Fibroblast of lung (primary cell): Measurements from ENCODE around the gene ASPN. TPM values are rescaled to one million over a fixed set of nuclear protein-coding genes. Genes with fewer than 3 reads are reported as not detected.
A peak's percentile ranks its signal among the peaks of the same experiment; 100 is the strongest.

ENCODE experiments used
- DNase-seq, 2 donors: peaks; one replicate each; pipeline versions ENCODE4 v3.0.0 to v3.0.0-alpha.2; 2010; ENCODE audit warnings: low read depth in 2 of 2
- H2AFZ ChIP-seq: 2 replicates; pipeline ENCODE4 v1.5.1; 2012; ENCODE audit warnings: low read length, control low read depth, inconsistent platforms
- H3K27ac ChIP-seq: 2 replicates; pipeline ENCODE4 v1.5.1; 2011; ENCODE audit warnings: low read length, control low read depth; ENCODE audit not compliant: insufficient read depth
- H3K27me3 ChIP-seq: 2 replicates; pipeline ENCODE4 v1.5.1; 2011; ENCODE audit warnings: mild to moderate bottlenecking, low read length; ENCODE audit not compliant: control insufficient read depth, insufficient read depth
- H3K36me3 ChIP-seq: 2 replicates; pipeline ENCODE4 v1.5.1; 2011; ENCODE audit warnings: low read length; ENCODE audit not compliant: control insufficient read depth, insufficient read depth
- H3K4me1 ChIP-seq: 2 replicates; pipeline ENCODE4 v1.5.1; 2011; ENCODE audit warnings: low read length; ENCODE audit not compliant: control insufficient read depth, insufficient read depth; ENCODE audit errors: extremely low read depth
- H3K4me2 ChIP-seq: 2 replicates; pipeline ENCODE4 v1.5.1; 2011; ENCODE audit warnings: low read length, control low read depth; ENCODE audit not compliant: insufficient read depth; ENCODE audit errors: extremely low read depth
- H3K4me3 ChIP-seq, 4 experiments: fragments of 200-600 bp in 1 of 4; sonication (generic) in 1 of 4; replicated peaks in 1 of 4; 2 replicates each; pipeline ENCODE4 v1.5.1; 2011 to 2016; ENCODE audit warnings: low read length in 4 of 4, low read depth in 3 of 4, mild to moderate bottlenecking in 3 of 4, control low read depth in 2 of 4, inconsistent platforms in 1 of 4, mixed read lengths in 1 of 4; ENCODE audit not compliant: insufficient read depth in 1 of 4; ENCODE audit errors: control extremely low read depth in 1 of 4
- H3K79me2 ChIP-seq: 2 replicates; pipeline ENCODE4 v1.5.1; 2012; ENCODE audit warnings: mild to moderate bottlenecking, low read length, inconsistent platforms; ENCODE audit not compliant: control insufficient read depth, insufficient read depth
- H3K9ac ChIP-seq: 2 replicates; pipeline ENCODE4 v1.5.1; 2011; ENCODE audit warnings: mild to moderate bottlenecking, low read length, control low read depth; ENCODE audit not compliant: insufficient read depth
- H3K9me3 ChIP-seq: 2 replicates; pipeline ENCODE4 v1.5.1; 2012; ENCODE audit warnings: low read depth, low read length; ENCODE audit not compliant: control insufficient read depth, insufficient read depth
- H4K20me1 ChIP-seq: 2 replicates; pipeline ENCODE4 v1.5.1; 2011; ENCODE audit warnings: low read length; ENCODE audit not compliant: control insufficient read depth, insufficient read depth; ENCODE audit errors: extremely low read depth
- EZH2 ChIP-seq: IDR thresholded peaks from 2 replicates; pipeline ENCODE4 v1.5.1; 2012; ENCODE audit warnings: low read length, control low read depth, mild to moderate bottlenecking; ENCODE audit errors: missing control alignments
- polyA plus RNA-seq, 2 donors: library from polyadenylated mRNA; depleted of rRNA in 1 of 2; stranded (reverse) in 1 of 2; unstranded in 1 of 2; fragments of >200 nt; gene quantifications; 2 replicates each; pipeline ENCODE4 v1.2.1, GENCODE V29; 2011 to 2012; ENCODE audit warnings: missing spikeins in 1 of 2
- total RNA-seq: library from RNA; depleted of rRNA; stranded (reverse); fragments of >200 nt; gene quantifications from 2 replicates; pipeline ENCODE4 v1.2.1, GENCODE V29; 2014
- TF ChIP-seq, protein P1 (sequence below), 2 donors: IDR thresholded peaks in 1 of 2; conservative IDR thresholded peaks in 1 of 2; 1 replicate in 1 of 2; 2 replicates in 1 of 2; pipeline ENCODE4 v1.5.1; 2011 to 2012; ENCODE audit warnings: low read length in 2 of 2, control low read depth in 1 of 2, inconsistent platforms in 1 of 2, low read depth in 1 of 2, mild to moderate bottlenecking in 1 of 2

Gene ASPN
- total and polyA plus RNA-seq, 2 donors (not counting 1 experiment from before 2014, with no cell fraction given) = 5.5 to 10.4 TPM

DNA sequence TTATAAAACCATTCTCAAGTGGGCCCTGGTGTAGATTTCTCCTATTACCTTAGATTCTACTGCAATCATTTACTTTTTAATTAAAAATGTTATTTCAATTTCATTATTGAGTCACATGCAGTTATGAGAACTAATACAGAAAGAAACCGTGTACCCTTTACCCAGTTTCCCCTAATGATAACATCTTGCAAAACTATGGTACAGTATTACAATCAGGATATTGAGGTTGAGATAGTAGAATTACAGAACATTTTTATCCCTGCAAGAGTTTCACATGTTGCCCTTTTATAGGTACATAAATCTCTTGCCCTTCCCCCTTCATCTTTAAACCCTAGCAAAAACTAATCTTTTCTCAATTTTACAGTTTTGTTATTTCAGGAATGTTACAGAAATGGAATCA is 47.0 kb downstream of the ASPN start:
- DNase-seq = no peak
- no peak overlapping the region for H2AFZ ChIP-seq
- no peaks in the 10 kb centered on the region for H3K27me3 ChIP-seq
- no peak overlapping the region for H3K4me3 ChIP-seq
- H4K20me1 ChIP-seq = no peaks in the 10 kb centered on the region
- H3K4me1 ChIP-seq = no peaks in the 10 kb centered on the region
- H3K9ac ChIP-seq = no peak overlapping the region
- TF ChIP-seq, protein P1, sequence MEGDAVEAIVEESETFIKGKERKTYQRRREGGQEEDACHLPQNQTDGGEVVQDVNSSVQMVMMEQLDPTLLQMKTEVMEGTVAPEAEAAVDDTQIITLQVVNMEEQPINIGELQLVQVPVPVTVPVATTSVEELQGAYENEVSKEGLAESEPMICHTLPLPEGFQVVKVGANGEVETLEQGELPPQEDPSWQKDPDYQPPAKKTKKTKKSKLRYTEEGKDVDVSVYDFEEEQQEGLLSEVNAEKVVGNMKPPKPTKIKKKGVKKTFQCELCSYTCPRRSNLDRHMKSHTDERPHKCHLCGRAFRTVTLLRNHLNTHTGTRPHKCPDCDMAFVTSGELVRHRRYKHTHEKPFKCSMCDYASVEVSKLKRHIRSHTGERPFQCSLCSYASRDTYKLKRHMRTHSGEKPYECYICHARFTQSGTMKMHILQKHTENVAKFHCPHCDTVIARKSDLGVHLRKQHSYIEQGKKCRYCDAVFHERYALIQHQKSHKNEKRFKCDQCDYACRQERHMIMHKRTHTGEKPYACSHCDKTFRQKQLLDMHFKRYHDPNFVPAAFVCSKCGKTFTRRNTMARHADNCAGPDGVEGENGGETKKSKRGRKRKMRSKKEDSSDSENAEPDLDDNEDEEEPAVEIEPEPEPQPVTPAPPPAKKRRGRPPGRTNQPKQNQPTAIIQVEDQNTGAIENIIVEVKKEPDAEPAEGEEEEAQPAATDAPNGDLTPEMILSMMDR (conservative IDR thresholded peaks at IDR 0.05 in 1 of 2, IDR thresholded peaks at IDR 0.05 in 1 of 2; ENCODE audit: low read depth in 1 of 2, low read length in 2 of 2) = no peak
- TF ChIP-seq EZH2 = no peak
- no peak overlapping the region for H3K27ac ChIP-seq
- H3K9me3 ChIP-seq = no peaks in the 10 kb centered on the region
- no peak overlapping the region for H3K4me2 ChIP-seq
- H3K36me3 ChIP-seq = no peaks in the 10 kb centered on the region
- no peaks in the 10 kb centered on the region for H3K79me2 ChIP-seq

DNA sequence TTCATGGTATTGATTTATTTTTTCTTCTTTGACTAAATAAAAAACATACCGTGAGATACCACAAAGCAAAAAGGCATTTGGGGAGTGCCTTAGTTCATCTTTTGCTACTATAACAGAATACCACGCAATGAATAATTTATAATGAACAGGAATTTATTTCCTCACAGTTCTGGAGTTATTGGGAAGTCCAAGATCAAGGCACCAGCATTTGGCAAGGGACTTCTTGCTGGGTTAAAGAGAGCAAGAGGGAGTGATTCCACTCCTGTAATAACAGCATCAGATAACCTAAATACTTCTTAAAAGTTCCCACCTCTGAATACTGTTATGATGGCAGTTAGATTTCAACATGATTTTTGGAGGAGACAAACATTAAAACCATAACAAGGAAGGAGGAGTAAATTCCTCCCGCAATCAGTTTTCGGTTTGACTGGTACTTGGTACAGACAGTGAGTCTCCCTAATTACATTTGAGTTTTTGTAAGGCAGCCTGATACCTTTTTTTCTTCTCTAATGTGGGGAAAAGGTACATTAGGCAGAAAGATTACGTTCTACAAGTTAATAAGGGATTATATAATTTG is 49.2 kb downstream of the ASPN start:
- no peak for TF ChIP-seq EZH2
- TF ChIP-seq, protein P1 (conservative IDR thresholded peaks at IDR 0.05 in 1 of 2, IDR thresholded peaks at IDR 0.05 in 1 of 2; ENCODE audit: low read depth in 1 of 2, low read length in 2 of 2) = no peak
- no peak for DNase-seq
- no peaks in the 10 kb centered on the region for H4K20me1 ChIP-seq

DNA sequence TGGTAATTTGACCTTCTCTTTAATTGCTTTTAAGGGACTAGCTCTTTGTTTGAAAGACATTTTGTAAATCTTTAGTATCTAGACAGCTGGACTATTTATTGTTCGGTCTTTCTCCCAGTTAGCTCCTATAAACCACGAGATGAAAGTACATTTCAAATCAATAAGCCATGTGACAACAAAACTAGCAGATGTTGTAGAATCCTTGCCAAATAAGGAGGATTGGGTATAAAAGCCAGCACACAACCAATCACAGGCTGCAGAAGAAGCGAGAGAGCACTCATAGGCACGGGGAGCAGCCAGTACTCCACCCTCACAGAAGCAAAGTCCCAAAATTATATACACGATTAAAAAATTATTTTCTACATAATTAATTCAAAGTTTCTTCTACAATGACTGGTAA is 50.0 kb downstream of the ASPN start:
- H2AFZ ChIP-seq = no peak overlapping the region
- H3K9me3 ChIP-seq = no peaks in the 10 kb centered on the region
- no peaks in the 10 kb centered on the region for H4K20me1 ChIP-seq
- no peak overlapping the region for H3K27ac ChIP-seq
- no peaks in the 10 kb centered on the region for H3K36me3 ChIP-seq
- no peak overlapping the region for H3K4me2 ChIP-seq
- no peaks in the 10 kb centered on the region for H3K79me2 ChIP-seq
- H3K4me3 ChIP-seq = no peak overlapping the region
- H3K9ac ChIP-seq = no peak overlapping the region
- DNase-seq = peak in 1 of 2 donors; percentile 72
- no peak for TF ChIP-seq EZH2
- TF ChIP-seq, protein P1 (conservative IDR thresholded peaks at IDR 0.05 in 1 of 2, IDR thresholded peaks at IDR 0.05 in 1 of 2; ENCODE audit: low read depth in 1 of 2, low read length in 2 of 2) = no peak
- no peaks in the 10 kb centered on the region for H3K27me3 ChIP-seq
- no peaks in the 10 kb centered on the region for H3K4me1 ChIP-seq

More for the DNA sequence above, 49.2 kb downstream of the ASPN start:
- H3K9me3 ChIP-seq = no peaks in the 10 kb centered on the region
- no peak overlapping the region for H3K4me2 ChIP-seq
- H3K79me2 ChIP-seq = no peaks in the 10 kb centered on the region
- no peak overlapping the region for H3K9ac ChIP-seq
- no peak overlapping the region for H2AFZ ChIP-seq
- H3K4me1 ChIP-seq = no peaks in the 10 kb centered on the region
- no peak overlapping the region for H3K4me3 ChIP-seq
- H3K27me3 ChIP-seq = no peaks in the 10 kb centered on the region
- H3K36me3 ChIP-seq = no peaks in the 10 kb centered on the region
- no peak overlapping the region for H3K27ac ChIP-seq
